ENCODE measurements around the gene RBP3. TPM values are rescaled to one million over a fixed set of nuclear protein-coding genes. Genes with fewer than 3 reads are reported as not detected.

The RBP3 gene
- total and polyA plus RNA-seq, 9 donors = 0.04 to 0.11 (median 0.07) TPM; not detected in 1

DNA sequence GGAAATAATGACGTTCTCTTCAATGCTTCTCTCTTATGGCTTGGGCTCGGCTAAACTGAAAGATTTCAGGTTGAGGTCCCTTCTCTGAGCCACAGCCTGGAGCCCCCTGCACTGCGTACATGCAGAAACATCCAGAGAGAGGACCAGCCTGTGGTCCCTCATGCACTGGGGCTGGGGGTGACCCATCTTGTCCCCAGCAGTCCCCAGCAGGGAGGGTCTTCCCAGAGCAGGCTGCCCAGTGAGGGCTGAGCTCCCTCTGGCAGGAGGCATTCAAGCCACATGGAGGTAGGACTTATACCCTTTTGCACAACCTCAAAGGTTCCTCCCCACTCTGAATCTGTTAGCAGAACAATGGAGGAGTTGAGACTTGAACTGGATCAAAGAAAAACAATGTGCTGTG lies 40.8 kb upstream of the RBP3 start:
- 75% methylated on average over 3 of the region's 3 CpGs for WGBS (ENCODE audit: insufficient coverage)
- Histone ChIP-seq H3K9me3 (replicated peaks; ENCODE audit: control insufficient read depth, low read depth, low read length) (no peaks in the 10 kb centered on the region), H3K36me3 (ENCODE audit: control insufficient read depth, insufficient read depth, low read length) (no peaks in the 10 kb centered on the region), H3K27ac (ENCODE audit: low read length) (no peak overlapping the region), H3K4me3 (ENCODE audit: low read length) (no peak overlapping the region), H3K4me1 (ENCODE audit: control insufficient read depth, insufficient read depth, low read length) (peaks cover 6% of the 10 kb centered on the region), H3K27me3 (ENCODE audit: control insufficient read depth, insufficient read depth, low read length) (peaks cover 27% of the 10 kb centered on the region)
- DNase-seq = no peak

DNA sequence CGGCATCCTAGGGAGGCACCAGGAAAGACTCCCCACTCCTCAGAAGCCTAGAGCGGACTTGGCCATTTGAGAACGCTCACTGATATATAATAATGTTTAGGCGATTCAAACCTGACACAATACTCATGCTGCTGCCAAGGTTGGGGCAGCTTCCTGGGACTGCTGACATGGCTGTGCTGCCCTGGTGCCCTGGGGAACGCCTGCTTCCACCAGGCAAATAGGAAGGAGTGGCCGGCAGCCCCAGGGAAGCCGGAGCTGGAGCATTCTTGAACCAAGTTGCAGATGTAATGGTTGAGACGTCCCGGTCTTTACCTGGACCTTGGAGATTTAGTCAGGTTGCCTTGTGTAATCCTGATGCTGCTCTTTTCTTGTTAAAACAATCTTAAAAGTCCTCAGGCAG lies 39.4 kb upstream of the RBP3 start:
- DNase-seq = no peak
- H3K36me3 ChIP-seq (ENCODE audit: control insufficient read depth, insufficient read depth, low read length) = no peaks in the 10 kb centered on the region
- WGBS (ENCODE audit: insufficient coverage) = 39% methylated on average over 3 of the region's 9 CpGs
- H3K9me3 ChIP-seq (replicated peaks; ENCODE audit: control insufficient read depth, low read depth, low read length) = no peaks in the 10 kb centered on the region
- peaks cover 21% of the 10 kb centered on the region for H3K27me3 ChIP-seq (ENCODE audit: control insufficient read depth, insufficient read depth, low read length)
- H3K4me1 ChIP-seq (ENCODE audit: control insufficient read depth, insufficient read depth, low read length) = peaks cover 6% of the 10 kb centered on the region
- no peak overlapping the region for H3K27ac ChIP-seq (ENCODE audit: low read length)
- no peak overlapping the region for H3K4me3 ChIP-seq (ENCODE audit: low read length)

DNA sequence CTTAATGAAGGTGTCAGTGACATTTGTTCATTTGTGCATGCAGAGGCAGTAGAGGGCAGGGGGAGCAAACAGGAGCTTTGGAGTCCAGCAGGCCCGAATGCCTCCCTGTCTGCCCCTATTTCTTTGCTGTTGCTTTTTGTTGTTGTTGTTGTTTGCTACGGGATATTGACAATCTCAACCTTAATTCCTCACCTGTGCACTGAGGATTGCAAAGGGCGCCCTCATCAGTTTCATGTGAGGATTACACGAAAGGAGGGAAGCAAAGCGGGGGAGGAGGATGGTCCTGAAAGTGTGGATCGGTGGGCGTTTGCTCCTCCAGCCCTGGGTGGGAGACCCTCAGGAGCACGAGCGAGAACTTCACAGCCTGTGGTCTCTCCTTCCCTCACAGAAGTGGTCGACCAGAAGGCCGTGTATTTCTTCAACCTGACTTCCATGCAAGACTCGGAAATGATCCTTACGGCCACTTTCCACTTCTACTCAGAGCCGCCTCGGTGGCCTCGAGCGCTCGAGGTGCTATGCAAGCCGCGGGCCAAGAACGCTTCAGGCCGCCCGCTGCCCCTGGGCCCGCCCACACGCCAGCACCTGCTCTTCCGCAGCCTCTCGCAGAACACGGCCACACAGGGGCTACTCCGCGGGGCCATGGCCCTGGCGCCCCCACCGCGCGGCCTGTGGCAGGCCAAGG lies 38.6 kb upstream of the RBP3 start:
- WGBS (ENCODE audit: insufficient coverage) = 92% methylated on average over 25 of the region's 34 CpGs
- H3K4me1 ChIP-seq (ENCODE audit: control insufficient read depth, insufficient read depth, low read length) = peaks cover 6% of the 10 kb centered on the region

DNA sequence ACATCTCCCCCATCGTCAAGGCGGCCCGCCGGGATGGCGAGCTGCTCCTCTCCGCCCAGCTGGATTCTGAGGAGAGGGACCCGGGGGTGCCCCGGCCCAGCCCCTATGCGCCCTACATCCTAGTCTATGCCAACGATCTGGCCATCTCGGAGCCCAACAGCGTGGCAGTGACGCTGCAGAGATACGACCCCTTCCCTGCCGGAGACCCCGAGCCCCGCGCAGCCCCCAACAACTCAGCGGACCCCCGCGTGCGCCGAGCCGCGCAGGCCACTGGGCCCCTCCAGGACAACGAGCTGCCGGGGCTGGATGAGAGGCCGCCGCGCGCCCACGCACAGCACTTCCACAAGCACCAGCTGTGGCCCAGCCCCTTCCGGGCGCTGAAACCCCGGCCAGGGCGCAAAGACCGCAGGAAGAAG lies 38.1 kb upstream of the RBP3 start:
- DNase-seq = no peak
- no peaks in the 10 kb centered on the region for H3K36me3 ChIP-seq (ENCODE audit: control insufficient read depth, insufficient read depth, low read length)
- H3K27ac ChIP-seq (ENCODE audit: low read length) = no peak overlapping the region
- peaks cover 6% of the 10 kb centered on the region for H3K4me1 ChIP-seq (ENCODE audit: control insufficient read depth, insufficient read depth, low read length)
- WGBS (ENCODE audit: insufficient coverage) = 95% methylated on average over 37 of the region's 37 CpGs
- no peak overlapping the region for H3K4me3 ChIP-seq (ENCODE audit: low read length)
- no peaks in the 10 kb centered on the region for H3K9me3 ChIP-seq (replicated peaks; ENCODE audit: control insufficient read depth, low read depth, low read length)
- H3K27me3 ChIP-seq (ENCODE audit: control insufficient read depth, insufficient read depth, low read length) = peaks cover 21% of the 10 kb centered on the region

More for the DNA sequence above, 38.6 kb upstream of the RBP3 start:
- Histone ChIP-seq H3K9me3 (replicated peaks; ENCODE audit: control insufficient read depth, low read depth, low read length) (no peaks in the 10 kb centered on the region), H3K4me3 (ENCODE audit: low read length) (no peak overlapping the region), H3K27me3 (ENCODE audit: control insufficient read depth, insufficient read depth, low read length) (peaks cover 21% of the 10 kb centered on the region), H3K27ac (ENCODE audit: low read length) (no peak overlapping the region), H3K36me3 (ENCODE audit: control insufficient read depth, insufficient read depth, low read length) (no peaks in the 10 kb centered on the region)
- DNase-seq = no peak

DNA sequence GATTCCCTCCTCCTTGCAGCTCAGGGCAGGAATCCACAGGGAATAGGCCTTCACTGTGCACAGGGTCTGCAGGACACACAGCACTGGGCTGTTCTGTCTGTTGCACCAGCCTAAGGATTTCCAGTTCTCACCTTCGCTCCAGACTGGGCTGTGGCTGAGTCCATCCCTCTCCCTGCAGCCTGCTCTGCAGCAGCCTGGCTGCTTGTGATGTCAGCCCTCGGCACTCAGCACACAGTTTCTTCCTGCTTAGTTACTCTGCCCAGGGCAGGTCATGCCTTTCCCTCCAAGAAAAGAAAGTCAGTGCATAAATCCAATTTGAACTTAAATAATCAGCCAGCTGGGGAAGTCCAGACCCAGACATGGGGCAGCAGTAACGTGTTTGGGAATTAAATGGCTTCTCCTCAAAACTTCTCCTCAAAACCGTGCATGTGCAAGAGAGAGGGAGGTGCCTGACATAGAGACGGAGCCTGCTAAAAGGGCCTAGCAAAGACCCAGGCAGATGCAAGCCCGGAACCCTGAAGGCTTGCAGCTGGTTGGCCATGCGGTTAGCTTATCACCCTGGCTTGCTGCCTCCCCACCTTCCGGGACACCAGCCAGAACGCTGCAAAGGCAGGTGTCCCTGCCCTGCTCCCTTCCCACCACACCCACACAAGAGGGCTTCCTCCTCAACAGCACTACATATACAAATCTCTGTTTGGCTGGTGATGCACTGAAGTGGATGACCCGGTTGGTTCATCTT lies 36.8 kb upstream of the RBP3 start:
- WGBS (ENCODE audit: insufficient coverage) = 39% methylated on average over 5 of the region's 10 CpGs
- peaks cover 6% of the 10 kb centered on the region for H3K4me1 ChIP-seq (ENCODE audit: control insufficient read depth, insufficient read depth, low read length)
- H3K27ac ChIP-seq (ENCODE audit: low read length) = no peak overlapping the region
- H3K4me3 ChIP-seq (ENCODE audit: low read length) = no peak overlapping the region
- no peaks in the 10 kb centered on the region for H3K36me3 ChIP-seq (ENCODE audit: control insufficient read depth, insufficient read depth, low read length)
- DNase-seq = peak; percentile 16
- H3K9me3 ChIP-seq (replicated peaks; ENCODE audit: control insufficient read depth, low read depth, low read length) = no peaks in the 10 kb centered on the region
- peaks cover 21% of the 10 kb centered on the region for H3K27me3 ChIP-seq (ENCODE audit: control insufficient read depth, insufficient read depth, low read length)

DNA sequence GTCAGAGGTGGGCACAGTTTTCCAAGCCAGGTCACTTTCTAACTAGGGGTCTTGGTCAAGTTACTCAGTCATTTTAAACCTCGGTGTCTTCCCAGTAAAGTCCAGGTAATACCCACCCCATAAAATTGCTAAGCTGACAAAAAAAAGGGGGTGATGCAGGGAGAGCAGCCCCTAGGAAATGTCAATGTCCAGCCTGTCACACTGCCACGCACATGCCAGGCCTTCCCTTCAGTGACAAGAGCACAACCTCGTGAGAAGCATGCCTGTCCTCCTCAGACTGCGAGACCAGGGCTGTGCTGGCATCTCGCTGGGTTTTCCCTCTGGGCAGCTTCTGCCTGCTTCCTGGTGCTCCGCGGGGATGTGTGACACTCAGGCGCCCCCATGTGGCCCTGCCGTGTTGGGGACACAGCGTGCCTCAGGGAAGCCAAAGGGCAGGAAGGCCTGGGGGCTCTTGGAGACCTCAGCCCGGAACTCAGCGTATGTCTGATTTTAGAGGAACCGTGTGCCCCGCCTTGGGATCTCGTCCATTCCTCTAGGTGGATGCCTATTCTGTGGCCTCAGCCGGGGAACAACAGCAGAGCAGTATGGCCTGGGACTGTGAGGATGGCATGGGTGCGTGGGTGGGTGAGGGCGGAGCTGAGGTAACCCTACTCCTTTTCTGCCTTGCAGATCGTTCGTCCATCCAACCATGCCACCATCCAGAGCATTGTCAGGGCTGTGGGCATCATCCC lies 36.1 kb upstream of the RBP3 start:
- no peak overlapping the region for H3K4me3 ChIP-seq (ENCODE audit: low read length)
- WGBS (ENCODE audit: insufficient coverage) = 19% methylated on average over 15 of the region's 20 CpGs
- peak; percentile 77 for DNase-seq

DNA sequence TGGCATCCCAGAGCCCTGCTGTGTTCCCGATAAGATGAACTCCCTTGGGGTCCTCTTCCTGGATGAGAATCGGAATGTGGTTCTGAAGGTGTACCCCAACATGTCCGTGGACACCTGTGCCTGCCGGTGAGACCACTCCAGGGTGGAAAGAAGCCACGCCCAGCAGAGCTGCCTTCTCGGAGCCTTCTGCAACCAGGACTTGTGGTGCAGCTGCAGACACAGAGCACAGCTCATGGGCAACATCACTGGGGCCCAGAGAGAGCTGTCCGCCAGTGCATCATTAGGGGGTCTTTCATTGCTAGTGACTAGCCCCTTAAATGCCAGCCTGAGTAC lies 35.5 kb upstream of the RBP3 start:
- H3K27ac ChIP-seq (ENCODE audit: low read length) = no peak overlapping the region
- no peaks in the 10 kb centered on the region for H3K9me3 ChIP-seq (replicated peaks; ENCODE audit: control insufficient read depth, low read depth, low read length)
- no peak for DNase-seq
- 73% methylated on average over 7 of the region's 7 CpGs for WGBS (ENCODE audit: insufficient coverage)
- peaks cover 6% of the 10 kb centered on the region for H3K4me1 ChIP-seq (ENCODE audit: control insufficient read depth, insufficient read depth, low read length)
- H3K36me3 ChIP-seq (ENCODE audit: control insufficient read depth, insufficient read depth, low read length) = no peaks in the 10 kb centered on the region
- peaks cover 18% of the 10 kb centered on the region for H3K27me3 ChIP-seq (ENCODE audit: control insufficient read depth, insufficient read depth, low read length)
- H3K4me3 ChIP-seq (ENCODE audit: low read length) = no peak overlapping the region

More for the DNA sequence above, 36.1 kb upstream of the RBP3 start:
- no peaks in the 10 kb centered on the region for H3K36me3 ChIP-seq (ENCODE audit: control insufficient read depth, insufficient read depth, low read length)
- no peaks in the 10 kb centered on the region for H3K9me3 ChIP-seq (replicated peaks; ENCODE audit: control insufficient read depth, low read depth, low read length)
- H3K27ac ChIP-seq (ENCODE audit: low read length) = no peak overlapping the region
- peaks cover 6% of the 10 kb centered on the region for H3K4me1 ChIP-seq (ENCODE audit: control insufficient read depth, insufficient read depth, low read length)
- peaks cover 21% of the 10 kb centered on the region for H3K27me3 ChIP-seq (ENCODE audit: control insufficient read depth, insufficient read depth, low read length)

DNA sequence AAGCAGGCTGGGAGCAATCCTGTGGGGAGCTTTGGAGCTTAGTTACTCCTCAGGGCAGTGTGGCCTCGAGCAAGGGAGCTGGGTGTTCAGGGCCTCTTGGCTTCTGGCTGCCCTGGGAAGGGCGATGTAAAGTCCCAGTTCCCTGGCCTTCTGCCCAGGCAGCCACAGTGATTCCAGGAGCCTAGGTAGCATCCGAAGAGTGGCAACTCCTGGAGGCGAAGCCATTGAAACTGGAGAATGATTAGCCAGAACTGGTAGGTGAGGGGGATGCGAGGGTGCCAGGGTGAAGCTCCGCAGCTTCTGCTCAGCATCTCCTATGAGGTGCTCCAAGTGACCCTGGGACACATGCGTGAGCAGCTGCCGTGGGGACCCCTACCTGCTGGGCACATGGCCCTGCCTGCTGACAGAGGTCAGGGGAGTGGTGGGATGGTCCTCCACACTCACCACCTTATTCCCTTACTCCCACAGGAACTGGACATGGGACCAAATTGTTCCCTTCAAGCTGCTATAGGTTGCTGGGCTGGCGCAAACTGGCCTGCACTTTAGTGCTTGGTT lies 33.7 kb upstream of the RBP3 start:
- Histone ChIP-seq H3K4me1 (ENCODE audit: control insufficient read depth, insufficient read depth, low read length) (peaks cover 6% of the 10 kb centered on the region), H3K9me3 (replicated peaks; ENCODE audit: control insufficient read depth, low read depth, low read length) (no peaks in the 10 kb centered on the region), H3K36me3 (ENCODE audit: control insufficient read depth, insufficient read depth, low read length) (no peaks in the 10 kb centered on the region), H3K4me3 (ENCODE audit: low read length) (no peak overlapping the region), H3K27ac (ENCODE audit: low read length) (no peak overlapping the region), H3K27me3 (ENCODE audit: control insufficient read depth, insufficient read depth, low read length) (peaks cover 9% of the 10 kb centered on the region)
- DNase-seq = no peak
- 82% methylated on average over 7 of the region's 9 CpGs for WGBS (ENCODE audit: insufficient coverage)

DNA sequence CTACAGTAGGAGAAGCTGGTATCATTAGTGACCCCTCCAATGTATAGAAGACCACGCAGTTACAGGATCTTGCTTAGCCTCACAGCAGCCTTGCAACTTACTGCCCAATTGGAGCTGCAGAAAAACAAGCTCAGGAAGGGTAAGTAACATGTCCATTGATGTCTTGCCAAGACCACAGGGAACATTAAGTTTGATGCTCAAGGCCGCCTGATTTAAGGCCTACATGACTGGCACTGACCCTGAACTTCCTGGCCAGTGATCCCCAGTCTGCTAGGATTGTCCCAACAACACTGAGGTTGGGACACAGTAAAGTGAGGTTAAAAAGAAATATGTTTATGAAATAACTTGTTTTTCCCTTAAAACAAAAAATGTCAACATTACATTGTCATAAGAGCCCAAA lies 32.7 kb upstream of the RBP3 start:
- Histone ChIP-seq H3K27me3 (ENCODE audit: control insufficient read depth, insufficient read depth, low read length) (peaks cover 9% of the 10 kb centered on the region), H3K27ac (ENCODE audit: low read length) (no peak overlapping the region), H3K9me3 (replicated peaks; ENCODE audit: control insufficient read depth, low read depth, low read length) (no peaks in the 10 kb centered on the region), H3K36me3 (ENCODE audit: control insufficient read depth, insufficient read depth, low read length) (no peaks in the 10 kb centered on the region), H3K4me3 (ENCODE audit: low read length) (no peak overlapping the region), H3K4me1 (ENCODE audit: control insufficient read depth, insufficient read depth, low read length) (peaks cover 6% of the 10 kb centered on the region)
- DNase-seq = no peak
- 90% methylated on average over 2 of the region's 2 CpGs for WGBS (ENCODE audit: insufficient coverage)

DNA sequence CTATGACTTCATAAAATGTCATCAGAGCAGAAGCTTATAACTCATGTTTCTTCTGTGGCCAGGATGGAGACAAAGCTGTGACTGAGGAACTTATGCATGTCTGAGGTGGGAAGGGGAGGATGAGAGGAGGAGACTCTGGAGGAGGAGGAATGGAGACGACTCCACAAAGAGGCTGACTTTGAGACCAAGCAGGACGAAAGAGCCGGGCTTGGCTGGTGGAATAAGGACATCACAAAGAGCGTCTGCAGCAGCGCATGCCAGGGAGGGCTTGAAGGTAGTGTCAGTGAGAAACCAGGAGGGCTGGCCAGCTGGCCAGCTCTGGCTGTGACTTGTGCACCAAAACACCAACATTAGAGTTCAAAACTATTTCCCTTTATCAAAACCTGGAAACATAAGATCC lies 32.0 kb upstream of the RBP3 start:
- DNase-seq = no peak
- H3K4me3 ChIP-seq (ENCODE audit: low read length) = no peak overlapping the region
- peaks cover 5% of the 10 kb centered on the region for H3K27me3 ChIP-seq (ENCODE audit: control insufficient read depth, insufficient read depth, low read length)
- 68% methylated on average over 5 of the region's 5 CpGs for WGBS (ENCODE audit: insufficient coverage)
- peaks cover 6% of the 10 kb centered on the region for H3K4me1 ChIP-seq (ENCODE audit: control insufficient read depth, insufficient read depth, low read length)
- no peaks in the 10 kb centered on the region for H3K36me3 ChIP-seq (ENCODE audit: control insufficient read depth, insufficient read depth, low read length)
- no peaks in the 10 kb centered on the region for H3K9me3 ChIP-seq (replicated peaks; ENCODE audit: control insufficient read depth, low read depth, low read length)
- H3K27ac ChIP-seq (ENCODE audit: low read length) = no peak overlapping the region
